Stimulated activated CD8-positive, alpha-beta memory T cell treated with anti-CD3 and anti-CD28 coated beads, Interleukin-4, amount 100 ng/mL, for 24 hours (primary cell): ENCODE data around the gene TMEM139.

ENCODE experiments used
- DNase-seq: peaks from one replicate; pipeline ENCODE4 v3.0.0-alpha.2; 2020; ENCODE audit warnings: low read depth

TMEM139 gene

GRCh38 chr7:143325240-143325639 is 40.5 kb downstream of the TMEM139 start:
- no peak for DNase-seq

GRCh38 chr7:143327903-143328302 is 43.1 kb downstream of the TMEM139 start:
- DNase-seq = no peak

- DNase-seq = no peak
Observed at GRCh38 chr7:143329471-143330170, 44.9 kb downstream of the TMEM139 start.

GRCh38 chr7:143331179-143331801 is 46.5 kb downstream of the TMEM139 start:
- DNase-seq = no peak

- DNase-seq = no peak
Observed at GRCh38 chr7:143334244-143334643, 49.5 kb downstream of the TMEM139 start.

- no peak for DNase-seq
Observed at GRCh38 chr7:143337216-143337615, 52.5 kb downstream of the TMEM139 start.
